PFSK-1 (cell line): ENCODE measurements around the gene OARD1.

Source experiments
- FOXP2 ChIP-seq: optimal IDR thresholded peaks from 2 replicates; pipeline ENCODE3; 2011; ENCODE audit warnings: borderline replicate concordance, control low read depth, inconsistent platforms; ENCODE audit not compliant: insufficient read depth; ENCODE audit errors: extremely low read length, extremely low read depth
- POLR2AphosphoS5 ChIP-seq: IDR thresholded peaks from 2 replicates; pipeline ENCODE4 v1.6.1; 2012; ENCODE audit warnings: low read depth, mild to moderate bottlenecking, control low read depth, low read length, moderate library complexity
- SIN3A ChIP-seq: IDR thresholded peaks from 2 replicates; pipeline ENCODE4 v1.6.1; 2012; ENCODE audit warnings: mild to moderate bottlenecking, low read length, moderate library complexity, borderline replicate concordance; ENCODE audit not compliant: insufficient read depth
- TAF1 ChIP-seq: IDR thresholded peaks from 2 replicates; pipeline ENCODE4 v1.6.1; 2012; ENCODE audit warnings: low read length, control low read depth, borderline replicate concordance; ENCODE audit not compliant: insufficient read depth
- TF ChIP-seq, protein P1 (sequence below), 2 experiments: IDR thresholded peaks; 2 replicates each; pipeline versions ENCODE4 v1.6.1 to v1.8.0; 2011 to 2012; ENCODE audit warnings: low read depth in 2 of 2, low read length in 2 of 2, control low read depth in 1 of 2, inconsistent platforms in 1 of 2, mild to moderate bottlenecking in 1 of 2, moderate library complexity in 1 of 2; ENCODE audit not compliant: insufficient read depth in 1 of 2

DNA sequence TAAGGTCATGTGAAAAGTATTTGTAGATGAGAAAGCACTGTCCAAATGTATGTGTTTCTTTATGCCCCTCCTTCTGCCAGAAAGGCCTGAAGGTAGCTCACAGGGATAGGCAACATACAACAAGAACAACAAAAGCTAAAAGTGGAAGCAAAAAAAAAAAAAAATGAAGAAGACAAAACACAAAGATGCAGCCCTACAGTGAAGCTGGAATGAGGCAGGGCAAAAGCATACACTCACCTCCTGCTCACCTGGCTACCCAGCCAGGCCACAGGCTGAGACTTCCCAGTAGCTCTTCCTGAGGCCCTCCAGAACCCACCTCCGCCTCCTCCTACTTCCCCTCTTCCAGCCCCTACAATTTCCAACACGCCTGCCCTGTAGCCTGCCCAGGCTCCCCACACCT is 35.6 kb downstream of the OARD1 start:
- TF ChIP-seq TAF1: no peak
- TF ChIP-seq POLR2AphosphoS5: no peak
- TF ChIP-seq SIN3A: no peak
- TF ChIP-seq, protein P1, sequence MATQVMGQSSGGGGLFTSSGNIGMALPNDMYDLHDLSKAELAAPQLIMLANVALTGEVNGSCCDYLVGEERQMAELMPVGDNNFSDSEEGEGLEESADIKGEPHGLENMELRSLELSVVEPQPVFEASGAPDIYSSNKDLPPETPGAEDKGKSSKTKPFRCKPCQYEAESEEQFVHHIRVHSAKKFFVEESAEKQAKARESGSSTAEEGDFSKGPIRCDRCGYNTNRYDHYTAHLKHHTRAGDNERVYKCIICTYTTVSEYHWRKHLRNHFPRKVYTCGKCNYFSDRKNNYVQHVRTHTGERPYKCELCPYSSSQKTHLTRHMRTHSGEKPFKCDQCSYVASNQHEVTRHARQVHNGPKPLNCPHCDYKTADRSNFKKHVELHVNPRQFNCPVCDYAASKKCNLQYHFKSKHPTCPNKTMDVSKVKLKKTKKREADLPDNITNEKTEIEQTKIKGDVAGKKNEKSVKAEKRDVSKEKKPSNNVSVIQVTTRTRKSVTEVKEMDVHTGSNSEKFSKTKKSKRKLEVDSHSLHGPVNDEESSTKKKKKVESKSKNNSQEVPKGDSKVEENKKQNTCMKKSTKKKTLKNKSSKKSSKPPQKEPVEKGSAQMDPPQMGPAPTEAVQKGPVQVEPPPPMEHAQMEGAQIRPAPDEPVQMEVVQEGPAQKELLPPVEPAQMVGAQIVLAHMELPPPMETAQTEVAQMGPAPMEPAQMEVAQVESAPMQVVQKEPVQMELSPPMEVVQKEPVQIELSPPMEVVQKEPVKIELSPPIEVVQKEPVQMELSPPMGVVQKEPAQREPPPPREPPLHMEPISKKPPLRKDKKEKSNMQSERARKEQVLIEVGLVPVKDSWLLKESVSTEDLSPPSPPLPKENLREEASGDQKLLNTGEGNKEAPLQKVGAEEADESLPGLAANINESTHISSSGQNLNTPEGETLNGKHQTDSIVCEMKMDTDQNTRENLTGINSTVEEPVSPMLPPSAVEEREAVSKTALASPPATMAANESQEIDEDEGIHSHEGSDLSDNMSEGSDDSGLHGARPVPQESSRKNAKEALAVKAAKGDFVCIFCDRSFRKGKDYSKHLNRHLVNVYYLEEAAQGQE (IDR thresholded peaks at IDR 0.05; ENCODE audit: insufficient read depth in 1 of 2, low read depth in 2 of 2, low read length in 2 of 2): no peak
- no peak for TF ChIP-seq FOXP2
